SK-N-MC (cell line): Measurements from ENCODE around the gene TJP1.

Source experiments
- EZH2 ChIP-seq: fragments of 200-600 bp; sonication (generic); IDR thresholded peaks from one replicate; pipeline ENCODE4 v1.6.1; 2017; ENCODE audit warnings: antibody characterized with exemption
- POLR2AphosphoS5 ChIP-seq: IDR thresholded peaks from 2 replicates; pipeline ENCODE4 v1.6.1; 2012; ENCODE audit warnings: mild to moderate bottlenecking, low read depth, low read length, borderline replicate concordance

DNA sequence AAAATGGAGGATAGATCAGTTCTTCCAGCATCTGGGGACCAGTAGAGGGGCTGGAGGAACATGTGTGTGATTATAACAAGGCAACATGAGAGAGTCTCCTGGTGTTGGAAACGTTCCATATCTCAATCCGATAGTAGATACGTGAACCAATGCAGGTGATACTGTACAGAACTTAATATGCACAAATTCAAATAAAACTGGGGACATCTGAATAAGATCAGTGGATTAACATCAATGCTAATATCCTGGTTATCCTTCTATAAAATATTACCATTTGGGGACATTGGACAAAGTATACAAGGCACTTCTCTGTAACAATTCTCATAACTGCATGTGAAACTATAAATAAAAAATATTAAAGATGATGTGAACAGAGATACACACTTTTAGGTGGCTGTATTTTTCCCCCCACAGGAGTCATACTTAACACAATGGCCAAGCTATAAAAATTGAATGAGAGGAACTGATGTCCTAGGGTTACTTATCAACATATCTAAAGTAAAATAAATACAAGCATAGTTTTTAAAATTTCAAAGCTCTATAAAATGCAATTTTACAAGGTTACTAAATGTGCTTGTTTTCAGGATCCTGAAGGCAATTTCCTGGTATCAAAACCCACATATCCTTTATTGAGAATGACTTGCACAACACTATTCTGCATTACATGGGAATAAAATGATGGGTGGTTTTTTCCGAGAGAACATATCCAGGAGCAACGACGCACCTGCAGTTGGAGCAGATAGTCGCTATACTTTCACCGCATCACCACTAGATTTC is 31.1 kb upstream of the TJP1 start:
- no peak for TF ChIP-seq EZH2
- no peak for TF ChIP-seq POLR2AphosphoS5
